GM23338 (cell line): ENCODE results near the gene MRC2. TPM values are rescaled to one million over a fixed set of nuclear protein-coding genes. Genes with fewer than 3 reads are reported as not detected.
"Not testable (repeated sequence)": the region's sequence is repeated elsewhere in the genome, so short reads cannot be mapped to it uniquely, and the experiment has no call there.

ENCODE experiments used
- ATAC-seq: fragments of 200-7000 bp; cut with Tn5 transposase; 3 replicates; pipeline ENCODE4 v1.9.1; 2020
- DNase-seq: peaks from one replicate; pipeline ENCODE4 v3.0.0-alpha.2; 2015; ENCODE audit warnings: low spot score
- H2AFZ ChIP-seq: fragments of 200-600 bp; sonication (generic); 2 replicates; pipeline ENCODE4 v1.8.0; 2016; ENCODE audit warnings: antibody characterized with exemption, mild to moderate bottlenecking, moderate library complexity
- H3F3A ChIP-seq: fragments of 200-600 bp; sonication (generic); replicated peaks from 2 replicates; pipeline ENCODE4 v1.8.0; 2017; ENCODE audit warnings: antibody characterized with exemption, mixed run types, low read depth
- H3K27ac ChIP-seq: fragments of 200-600 bp; sonication (generic); 2 replicates; pipeline ENCODE4 v1.6.1; 2016; ENCODE audit warnings: low read depth
- H3K27me3 ChIP-seq: fragments of 200-600 bp; sonication (generic); 2 replicates; pipeline ENCODE4 v1.8.0; 2016; ENCODE audit warnings: mild to moderate bottlenecking, mixed run types, moderate library complexity; ENCODE audit not compliant: insufficient read depth
- H3K36me3 ChIP-seq: fragments of 200-600 bp; sonication (generic); 2 replicates; pipeline ENCODE4 v1.8.0; 2016; ENCODE audit warnings: mild to moderate bottlenecking; ENCODE audit not compliant: insufficient read depth
- H3K4me1 ChIP-seq: fragments of 200-600 bp; sonication (generic); 2 replicates; pipeline ENCODE4 v1.8.0; 2016; ENCODE audit warnings: mild to moderate bottlenecking, moderate library complexity; ENCODE audit not compliant: insufficient read depth
- H3K4me2 ChIP-seq: fragments of 200-600 bp; sonication (generic); 2 replicates; pipeline ENCODE4 v1.7.1; 2017; ENCODE audit warnings: mixed run types
- H3K4me3 ChIP-seq: fragments of 200-600 bp; sonication (generic); 2 replicates; pipeline ENCODE4 v1.6.1; 2016; ENCODE audit warnings: mixed run types
- H3K79me2 ChIP-seq: fragments of 200-600 bp; sonication (generic); replicated peaks from 2 replicates; pipeline ENCODE4 v1.8.0; 2017; ENCODE audit warnings: mild to moderate bottlenecking; ENCODE audit not compliant: insufficient read depth
- H3K9me2 ChIP-seq: fragments of 200-600 bp; sonication (generic); 2 replicates; pipeline ENCODE4 v1.8.0; 2017; ENCODE audit not compliant: insufficient read depth
- H4K20me1 ChIP-seq: fragments of 200-600 bp; sonication (generic); replicated peaks from 2 replicates; pipeline ENCODE4 v1.8.0; 2017; ENCODE audit warnings: mild to moderate bottlenecking; ENCODE audit not compliant: insufficient read depth
- H3K27ac Mint-ChIP-seq: 2 replicates; pipeline ENCODE4 v1.8.0; 2020; ENCODE audit warnings: inconsistent platforms, mild to moderate bottlenecking, moderate library complexity, mixed read lengths
- H3K27me3 Mint-ChIP-seq: 3 replicates; pipeline ENCODE4 v1.8.0; 2022; ENCODE audit warnings: low read depth, mild to moderate bottlenecking, moderate library complexity, mixed read lengths, inconsistent platforms; ENCODE audit not compliant: insufficient read depth, poor library complexity
- H3K36me3 Mint-ChIP-seq: 3 replicates; pipeline ENCODE4 v1.8.0; 2021; ENCODE audit warnings: low read depth, mild to moderate bottlenecking, inconsistent platforms, moderate library complexity, mixed read lengths
- H3K4me1 Mint-ChIP-seq: 3 replicates; pipeline ENCODE4 v1.8.0; 2020; ENCODE audit warnings: mild to moderate bottlenecking, inconsistent platforms, mixed read lengths
- H3K4me3 Mint-ChIP-seq: 3 replicates; pipeline ENCODE4 v1.8.0; 2021; ENCODE audit warnings: moderate library complexity, mild to moderate bottlenecking, inconsistent platforms, mixed read lengths
- H3K9me3 Mint-ChIP-seq: 3 replicates; pipeline ENCODE4 v1.8.0; 2020; ENCODE audit warnings: moderate library complexity, mild to moderate bottlenecking, inconsistent platforms, mixed read lengths
- EZH2phosphoT487 ChIP-seq: fragments of 200-600 bp; sonication (generic); IDR thresholded peaks from one replicate; pipeline ENCODE4 v1.8.1; 2018; ENCODE audit warnings: antibody characterized with exemption; ENCODE audit not compliant: unreplicated experiment
- JUNB ChIP-seq: IDR thresholded peaks from one replicate; pipeline ENCODE4 v1.6.1; 2016; ENCODE audit warnings: antibody characterized with exemption; ENCODE audit not compliant: unreplicated experiment
- POLR2AphosphoS5 ChIP-seq: IDR thresholded peaks from 2 replicates; pipeline ENCODE4 v1.6.1; 2016; ENCODE audit warnings: antibody characterized with exemption, low read depth
- polyA plus RNA-seq: library from polyadenylated mRNA; unstranded; fragments of >200 nt; fragmentation: Nextera tagmentation; extraction: Ambion mirVana; gene quantifications from 2 replicates; pipeline ENCODE4 v1.2.1, GENCODE V29; 2016
- total RNA-seq: library from RNA; depleted of rRNA; stranded (reverse); fragments of >200 nt; shearing (Covaris generic); gene quantifications from 2 replicates; pipeline ENCODE4 v1.2.3, GENCODE V29; 2014
- TF ChIP-seq, protein P1 (sequence below), 2 experiments: fragments of 200-600 bp in 1 of 2; sonication (generic) in 1 of 2; conservative IDR thresholded peaks; 2 replicates each; pipeline versions ENCODE4 v1.5.1 to v1.6.1; 2016 to 2017; ENCODE audit warnings: antibody characterized with exemption in 2 of 2, low read depth in 2 of 2, mild to moderate bottlenecking in 2 of 2, moderate library complexity in 1 of 2
- TF ChIP-seq, protein P2 (sequence below): IDR thresholded peaks from one replicate; pipeline ENCODE4 v1.6.1; 2018; ENCODE audit warnings: antibody characterized with exemption; ENCODE audit not compliant: unreplicated experiment
- TF ChIP-seq, protein P3 (sequence below): IDR thresholded peaks from 2 replicates; pipeline ENCODE4 v1.6.1; 2016; ENCODE audit warnings: antibody characterized with exemption

The MRC2 gene
- total and polyA plus RNA-seq, 2 experiments from 2014 or later: 8.0 to 38.6 TPM

DNA sequence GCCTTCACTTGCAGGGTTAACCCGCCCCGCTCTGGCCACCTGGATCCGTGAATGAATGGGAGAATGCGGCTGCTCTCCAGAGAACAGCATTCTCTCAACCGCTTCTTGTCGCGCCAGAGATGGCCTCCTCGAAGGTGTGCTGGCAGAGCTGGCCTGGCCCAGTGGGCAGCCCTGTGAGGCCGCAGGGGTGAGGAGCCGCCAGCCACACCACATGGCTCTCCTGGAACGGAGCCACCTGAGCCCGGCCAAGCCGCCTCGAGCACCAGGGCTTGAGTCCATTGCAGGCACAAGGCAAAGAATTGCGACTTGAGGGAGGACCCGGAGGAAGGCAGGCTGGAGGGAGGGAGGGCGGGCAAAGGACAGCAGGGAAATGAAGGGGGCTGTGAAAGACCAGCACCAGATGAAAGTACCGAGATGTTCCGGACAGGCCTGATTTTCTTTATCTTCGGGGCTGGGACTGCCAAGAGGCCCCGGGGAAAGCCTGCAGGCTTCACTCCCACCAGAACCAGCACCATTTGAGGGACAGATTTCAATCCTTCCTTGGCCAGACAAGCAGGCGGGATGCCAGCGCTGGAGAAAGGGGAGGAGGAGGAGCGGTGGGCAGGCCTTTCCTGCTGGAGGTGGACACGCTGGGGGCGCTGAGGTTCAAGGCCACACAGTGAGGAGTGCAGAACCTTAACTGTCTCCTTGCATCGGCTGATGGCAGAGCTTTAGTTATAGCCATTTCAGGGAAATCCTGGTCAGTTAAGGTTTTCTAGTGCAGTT is 69.4 kb downstream of the MRC2 start (continued):
- TF ChIP-seq, protein P1, sequence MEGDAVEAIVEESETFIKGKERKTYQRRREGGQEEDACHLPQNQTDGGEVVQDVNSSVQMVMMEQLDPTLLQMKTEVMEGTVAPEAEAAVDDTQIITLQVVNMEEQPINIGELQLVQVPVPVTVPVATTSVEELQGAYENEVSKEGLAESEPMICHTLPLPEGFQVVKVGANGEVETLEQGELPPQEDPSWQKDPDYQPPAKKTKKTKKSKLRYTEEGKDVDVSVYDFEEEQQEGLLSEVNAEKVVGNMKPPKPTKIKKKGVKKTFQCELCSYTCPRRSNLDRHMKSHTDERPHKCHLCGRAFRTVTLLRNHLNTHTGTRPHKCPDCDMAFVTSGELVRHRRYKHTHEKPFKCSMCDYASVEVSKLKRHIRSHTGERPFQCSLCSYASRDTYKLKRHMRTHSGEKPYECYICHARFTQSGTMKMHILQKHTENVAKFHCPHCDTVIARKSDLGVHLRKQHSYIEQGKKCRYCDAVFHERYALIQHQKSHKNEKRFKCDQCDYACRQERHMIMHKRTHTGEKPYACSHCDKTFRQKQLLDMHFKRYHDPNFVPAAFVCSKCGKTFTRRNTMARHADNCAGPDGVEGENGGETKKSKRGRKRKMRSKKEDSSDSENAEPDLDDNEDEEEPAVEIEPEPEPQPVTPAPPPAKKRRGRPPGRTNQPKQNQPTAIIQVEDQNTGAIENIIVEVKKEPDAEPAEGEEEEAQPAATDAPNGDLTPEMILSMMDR (conservative IDR thresholded peaks at IDR 0.05; ENCODE audit: low read depth in 2 of 2): no peak
- TF ChIP-seq EZH2phosphoT487: no peak

DNA sequence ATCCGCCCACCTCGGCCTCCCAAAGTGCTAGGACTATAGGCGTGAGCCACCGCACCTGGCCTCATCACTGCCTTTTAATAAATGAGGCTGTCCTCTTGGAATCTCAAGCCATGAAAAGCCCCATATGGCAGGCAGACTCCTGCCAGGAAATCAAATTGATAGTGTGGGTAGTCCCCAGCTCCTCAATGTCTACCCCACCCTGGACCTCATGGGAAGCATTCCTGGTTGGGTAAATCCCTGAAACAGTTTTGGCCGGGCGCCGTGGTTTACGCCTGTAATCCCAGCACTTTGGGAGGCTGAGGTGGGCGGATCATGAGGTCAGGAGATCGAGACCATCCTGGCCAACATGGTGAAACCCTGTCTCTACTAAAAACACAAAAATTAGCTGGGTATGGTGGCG is 71.0 kb downstream of the MRC2 start:
- not testable (repeated sequence) for H3K27me3 ChIP-seq, H3K79me2 ChIP-seq, H3K27ac Mint-ChIP-seq, H3K27me3 Mint-ChIP-seq, H3K36me3 ChIP-seq, DNase-seq, H3F3A ChIP-seq, H3K36me3 Mint-ChIP-seq, H3K9me3 Mint-ChIP-seq, H3K4me2 ChIP-seq, H3K4me3 Mint-ChIP-seq, H3K4me3 ChIP-seq, ATAC-seq, H3K9me2 ChIP-seq, H3K4me1 ChIP-seq, H3K27ac ChIP-seq, H4K20me1 ChIP-seq, H2AFZ ChIP-seq
- H3K4me1 Mint-ChIP-seq: peaks cover 11% of the 10 kb centered on the region

DNA sequence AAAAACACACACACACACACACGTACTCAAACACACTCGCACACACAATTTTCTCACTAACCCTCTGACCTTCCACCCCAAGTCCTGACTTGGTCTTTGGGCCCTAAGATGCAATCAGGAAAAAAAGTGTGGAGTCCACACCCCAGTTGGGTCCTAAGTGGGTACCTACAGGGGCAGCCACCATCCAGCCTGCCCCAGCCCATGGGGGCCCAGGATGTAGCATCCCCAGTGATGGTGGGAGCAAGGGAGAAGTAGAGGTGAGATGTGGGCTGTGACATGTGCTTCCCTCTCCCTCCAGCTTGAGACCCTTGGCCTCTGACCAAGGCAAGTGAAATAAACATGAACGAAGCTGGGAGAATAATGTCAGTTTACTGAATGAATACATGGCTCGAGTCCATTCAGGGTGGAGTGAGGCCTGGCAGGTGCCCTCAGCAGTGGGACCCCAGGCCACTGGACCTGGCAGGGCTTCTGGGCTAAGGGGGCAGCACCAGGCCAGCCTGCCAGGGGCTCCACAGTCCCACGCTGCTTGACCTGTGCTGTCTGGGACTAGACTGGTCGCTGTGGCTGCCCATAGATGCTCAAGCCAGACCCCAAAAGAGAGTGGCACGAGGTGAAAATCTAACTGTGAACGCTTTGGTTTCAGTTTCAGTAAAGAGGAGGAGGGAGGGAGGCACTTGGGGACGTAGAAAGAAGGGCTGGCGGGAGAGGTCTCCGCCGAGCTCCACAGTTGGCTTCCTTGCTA is 73.7 kb downstream of the MRC2 start:
- H4K20me1 ChIP-seq: no peaks in the 10 kb centered on the region
- H3K4me3 ChIP-seq: no peak overlapping the region
- no peak for ATAC-seq
- no peak overlapping the region for H3K27ac ChIP-seq
- no peak overlapping the region for H3K4me2 ChIP-seq
- H3K4me1 Mint-ChIP-seq: peaks cover 14% of the 10 kb centered on the region
- H3K36me3 ChIP-seq: no peaks in the 10 kb centered on the region
- peaks cover 6% of the 10 kb centered on the region; the same call in 1 of the 2 replicates for H3K27me3 ChIP-seq
- H3K9me2 ChIP-seq: no peaks in the 10 kb centered on the region
- TF ChIP-seq JUNB (no peak), POLR2AphosphoS5 (no peak), EZH2phosphoT487 (no peak)
- TF ChIP-seq, protein P1 (conservative IDR thresholded peaks at IDR 0.05; ENCODE audit: low read depth in 2 of 2): no peak
- TF ChIP-seq, protein P2, sequence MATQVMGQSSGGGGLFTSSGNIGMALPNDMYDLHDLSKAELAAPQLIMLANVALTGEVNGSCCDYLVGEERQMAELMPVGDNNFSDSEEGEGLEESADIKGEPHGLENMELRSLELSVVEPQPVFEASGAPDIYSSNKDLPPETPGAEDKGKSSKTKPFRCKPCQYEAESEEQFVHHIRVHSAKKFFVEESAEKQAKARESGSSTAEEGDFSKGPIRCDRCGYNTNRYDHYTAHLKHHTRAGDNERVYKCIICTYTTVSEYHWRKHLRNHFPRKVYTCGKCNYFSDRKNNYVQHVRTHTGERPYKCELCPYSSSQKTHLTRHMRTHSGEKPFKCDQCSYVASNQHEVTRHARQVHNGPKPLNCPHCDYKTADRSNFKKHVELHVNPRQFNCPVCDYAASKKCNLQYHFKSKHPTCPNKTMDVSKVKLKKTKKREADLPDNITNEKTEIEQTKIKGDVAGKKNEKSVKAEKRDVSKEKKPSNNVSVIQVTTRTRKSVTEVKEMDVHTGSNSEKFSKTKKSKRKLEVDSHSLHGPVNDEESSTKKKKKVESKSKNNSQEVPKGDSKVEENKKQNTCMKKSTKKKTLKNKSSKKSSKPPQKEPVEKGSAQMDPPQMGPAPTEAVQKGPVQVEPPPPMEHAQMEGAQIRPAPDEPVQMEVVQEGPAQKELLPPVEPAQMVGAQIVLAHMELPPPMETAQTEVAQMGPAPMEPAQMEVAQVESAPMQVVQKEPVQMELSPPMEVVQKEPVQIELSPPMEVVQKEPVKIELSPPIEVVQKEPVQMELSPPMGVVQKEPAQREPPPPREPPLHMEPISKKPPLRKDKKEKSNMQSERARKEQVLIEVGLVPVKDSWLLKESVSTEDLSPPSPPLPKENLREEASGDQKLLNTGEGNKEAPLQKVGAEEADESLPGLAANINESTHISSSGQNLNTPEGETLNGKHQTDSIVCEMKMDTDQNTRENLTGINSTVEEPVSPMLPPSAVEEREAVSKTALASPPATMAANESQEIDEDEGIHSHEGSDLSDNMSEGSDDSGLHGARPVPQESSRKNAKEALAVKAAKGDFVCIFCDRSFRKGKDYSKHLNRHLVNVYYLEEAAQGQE: no peak
- TF ChIP-seq, protein P3, sequence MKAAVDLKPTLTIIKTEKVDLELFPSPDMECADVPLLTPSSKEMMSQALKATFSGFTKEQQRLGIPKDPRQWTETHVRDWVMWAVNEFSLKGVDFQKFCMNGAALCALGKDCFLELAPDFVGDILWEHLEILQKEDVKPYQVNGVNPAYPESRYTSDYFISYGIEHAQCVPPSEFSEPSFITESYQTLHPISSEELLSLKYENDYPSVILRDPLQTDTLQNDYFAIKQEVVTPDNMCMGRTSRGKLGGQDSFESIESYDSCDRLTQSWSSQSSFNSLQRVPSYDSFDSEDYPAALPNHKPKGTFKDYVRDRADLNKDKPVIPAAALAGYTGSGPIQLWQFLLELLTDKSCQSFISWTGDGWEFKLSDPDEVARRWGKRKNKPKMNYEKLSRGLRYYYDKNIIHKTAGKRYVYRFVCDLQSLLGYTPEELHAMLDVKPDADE: no peak
- peaks cover 17% of the 10 kb centered on the region for H3F3A ChIP-seq
- H3K27ac Mint-ChIP-seq: no peak overlapping the region
- no peak overlapping the region for H3K4me3 Mint-ChIP-seq
- DNase-seq: no peak
- H3K36me3 Mint-ChIP-seq: no peaks in the 10 kb centered on the region
- peaks cover 16% of the 10 kb centered on the region for H3K27me3 Mint-ChIP-seq
- peak overlapping the region; percentile 63 for H2AFZ ChIP-seq
- no peaks in the 10 kb centered on the region for H3K79me2 ChIP-seq
- peaks cover 15% of the 10 kb centered on the region for H3K4me1 ChIP-seq
- H3K9me3 Mint-ChIP-seq: no peaks in the 10 kb centered on the region
